ENCODE data around the gene THAP3.
"Not testable (repeated sequence)": the region's sequence is repeated elsewhere in the genome, so short reads cannot be mapped to it uniquely, and the experiment has no call there.

The THAP3 gene

GRCh38 chr1:6592441-6592840 lies 32.2 kb upstream of the THAP3 start:
- Histone ChIP-seq H3K36me3 (ENCODE audit: insufficient read depth, low read length) (peaks cover 93% of the 10 kb centered on the region), H3K4me3 (ENCODE audit: low read length) (no peak overlapping the region), H3K27me3 (ENCODE audit: insufficient read depth, low read length) (no peaks in the 10 kb centered on the region), H3K9ac (ENCODE audit: low read depth, low read length) (no peak overlapping the region), H3K27ac (ENCODE audit: low read depth, low read length) (no peak overlapping the region), H3K9me3 (ENCODE audit: insufficient read depth, low read depth, low read length) (no peaks in the 10 kb centered on the region), H3K4me1 (ENCODE audit: insufficient read depth, low read length) (no peaks in the 10 kb centered on the region)
- 73% methylated on average over 5 of the region's 5 CpGs for WGBS

- 95% methylated on average over 38 of the region's 38 CpGs for WGBS
These were observed 31.6 kb upstream of the THAP3 start for GRCh38 chr1:6592865-6593593.

GRCh38 chr1:6593810-6594209 lies 30.9 kb upstream of the THAP3 start:
- Histone ChIP-seq H3K4me1 (ENCODE audit: insufficient read depth, low read length) (no peaks in the 10 kb centered on the region), H3K4me3 (ENCODE audit: low read length) (no peak overlapping the region), H3K9ac (ENCODE audit: low read depth, low read length) (no peak overlapping the region), H3K9me3 (ENCODE audit: insufficient read depth, low read depth, low read length) (no peaks in the 10 kb centered on the region), H3K27me3 (ENCODE audit: insufficient read depth, low read length) (no peaks in the 10 kb centered on the region), H3K27ac (ENCODE audit: low read depth, low read length) (no peak overlapping the region), H3K36me3 (ENCODE audit: insufficient read depth, low read length) (peaks cover 95% of the 10 kb centered on the region)
- 96% methylated on average over 15 of the region's 15 CpGs for WGBS

More at GRCh38 chr1:6592865-6593593, 31.6 kb upstream of the THAP3 start:
- Histone ChIP-seq H3K27ac (ENCODE audit: low read depth, low read length) (no peak overlapping the region), H3K4me3 (ENCODE audit: low read length) (no peak overlapping the region), H3K9me3 (ENCODE audit: insufficient read depth, low read depth, low read length) (no peaks in the 10 kb centered on the region), H3K36me3 (ENCODE audit: insufficient read depth, low read length) (peaks cover 97% of the 10 kb centered on the region), H3K4me1 (ENCODE audit: insufficient read depth, low read length) (no peaks in the 10 kb centered on the region), H3K27me3 (ENCODE audit: insufficient read depth, low read length) (no peaks in the 10 kb centered on the region), H3K9ac (ENCODE audit: low read depth, low read length) (no peak overlapping the region)

- Histone ChIP-seq H3K36me3 (ENCODE audit: insufficient read depth, low read length) (peaks cover 90% of the 10 kb centered on the region), H3K27me3 (ENCODE audit: insufficient read depth, low read length) (no peaks in the 10 kb centered on the region), H3K4me1 (ENCODE audit: insufficient read depth, low read length) (peaks cover 4% of the 10 kb centered on the region; the same call in 1 of the 2 replicates), H3K9me3 (ENCODE audit: insufficient read depth, low read depth, low read length) (no peaks in the 10 kb centered on the region), H3K4me3 (ENCODE audit: low read length) (no peak overlapping the region), H3K9ac (ENCODE audit: low read depth, low read length) (no peak overlapping the region), H3K27ac (ENCODE audit: low read depth, low read length) (no peak overlapping the region)
- WGBS = 95% methylated on average over 11 of the region's 11 CpGs
These were observed 29.5 kb upstream of the THAP3 start for GRCh38 chr1:6594977-6595740.

GRCh38 chr1:6596351-6596750 lies 28.3 kb upstream of the THAP3 start:
- 93% methylated on average over 7 of the region's 7 CpGs for WGBS
- peaks cover 11% of the 10 kb centered on the region; the same call in 1 of the 2 replicates for H3K4me1 ChIP-seq (ENCODE audit: insufficient read depth, low read length)
- H3K9ac ChIP-seq (ENCODE audit: low read depth, low read length) = no peak overlapping the region
- H3K9me3 ChIP-seq (ENCODE audit: insufficient read depth, low read depth, low read length) = no peaks in the 10 kb centered on the region
- no peak overlapping the region for H3K27ac ChIP-seq (ENCODE audit: low read depth, low read length)
- peaks cover 78% of the 10 kb centered on the region for H3K36me3 ChIP-seq (ENCODE audit: insufficient read depth, low read length)
- H3K4me3 ChIP-seq (ENCODE audit: low read length) = no peak overlapping the region
- no peaks in the 10 kb centered on the region for H3K27me3 ChIP-seq (ENCODE audit: insufficient read depth, low read length)

GRCh38 chr1:6596886-6597776 lies 27.5 kb upstream of the THAP3 start:
- H3K27me3 ChIP-seq (ENCODE audit: insufficient read depth, low read length) = no peaks in the 10 kb centered on the region
- H3K9me3 ChIP-seq (ENCODE audit: insufficient read depth, low read depth, low read length) = no peaks in the 10 kb centered on the region
- H3K27ac ChIP-seq (ENCODE audit: low read depth, low read length) = no peak overlapping the region
- H3K4me3 ChIP-seq (ENCODE audit: low read length) = no peak overlapping the region
- no peak overlapping the region for H3K9ac ChIP-seq (ENCODE audit: low read depth, low read length)
- peaks cover 11% of the 10 kb centered on the region; the same call in 1 of the 2 replicates for H3K4me1 ChIP-seq (ENCODE audit: insufficient read depth, low read length)
- H3K36me3 ChIP-seq (ENCODE audit: insufficient read depth, low read length) = peaks cover 70% of the 10 kb centered on the region
- WGBS = 90% methylated on average over 14 of the region's 15 CpGs

GRCh38 chr1:6597777-6598131 lies 26.9 kb upstream of the THAP3 start:
- Histone ChIP-seq H3K36me3 (ENCODE audit: insufficient read depth, low read length) (peaks cover 65% of the 10 kb centered on the region), H3K27ac (ENCODE audit: low read depth, low read length) (no peak overlapping the region), H3K4me1 (ENCODE audit: insufficient read depth, low read length) (peaks cover 11% of the 10 kb centered on the region; the same call in 1 of the 2 replicates), H3K9ac (ENCODE audit: low read depth, low read length) (no peak overlapping the region), H3K9me3 (ENCODE audit: insufficient read depth, low read depth, low read length) (no peaks in the 10 kb centered on the region), H3K4me3 (ENCODE audit: low read length) (no peak overlapping the region), H3K27me3 (ENCODE audit: insufficient read depth, low read length) (no peaks in the 10 kb centered on the region)
- WGBS = 93% methylated on average over 6 of the region's 6 CpGs

GRCh38 chr1:6599141-6599975 lies 25.3 kb upstream of the THAP3 start:
- H3K27me3 ChIP-seq (ENCODE audit: insufficient read depth, low read length) = no peaks in the 10 kb centered on the region
- 0 out of 2 replicates have a peak overlapping the region, but pooled peaks have one; percentile 18 for H3K4me3 ChIP-seq (ENCODE audit: low read length)
- no peaks in the 10 kb centered on the region for H3K9me3 ChIP-seq (ENCODE audit: insufficient read depth, low read depth, low read length)
- H3K4me1 ChIP-seq (ENCODE audit: insufficient read depth, low read length) = peaks cover 20% of the 10 kb centered on the region; the same call in 1 of the 2 replicates
- WGBS = 94% methylated on average over 31 of the region's 31 CpGs
- H3K36me3 ChIP-seq (ENCODE audit: insufficient read depth, low read length) = peaks cover 49% of the 10 kb centered on the region
- H3K9ac ChIP-seq (ENCODE audit: low read depth, low read length) = no peak overlapping the region
- no peak overlapping the region for H3K27ac ChIP-seq (ENCODE audit: low read depth, low read length)

- Histone ChIP-seq H3K9ac (ENCODE audit: low read depth, low read length) (0 out of 2 replicates have a peak overlapping the region, but pooled peaks have one; percentile 91), H3K36me3 (ENCODE audit: insufficient read depth, low read length) (peaks cover 44% of the 10 kb centered on the region), H3K4me1 (ENCODE audit: insufficient read depth, low read length) (peaks cover 22% of the 10 kb centered on the region; the same call in 1 of the 2 replicates), H3K4me3 (ENCODE audit: low read length) (peak overlapping the region; percentile 97)
- not testable (repeated sequence) for H3K9me3 ChIP-seq (ENCODE audit: insufficient read depth, low read depth, low read length); H3K27me3 ChIP-seq (ENCODE audit: insufficient read depth, low read length); H3K27ac ChIP-seq (ENCODE audit: low read depth, low read length)
- 92% methylated on average over 7 of the region's 8 CpGs for WGBS
These were observed 24.7 kb upstream of the THAP3 start for GRCh38 chr1:6599991-6600390.

- Histone ChIP-seq H3K9me3 (ENCODE audit: insufficient read depth, low read depth, low read length) (no peaks in the 10 kb centered on the region), H3K4me3 (ENCODE audit: low read length) (peak overlapping the region; percentile 97), H3K4me1 (ENCODE audit: insufficient read depth, low read length) (peaks cover 22% of the 10 kb centered on the region; the same call in 1 of the 2 replicates), H3K27ac (ENCODE audit: low read depth, low read length) (peak overlapping the region; percentile 2; the same call in 1 of the 2 replicates), H3K9ac (ENCODE audit: low read depth, low read length) (peak overlapping the region; percentile 91), H3K27me3 (ENCODE audit: insufficient read depth, low read length) (no peaks in the 10 kb centered on the region), H3K36me3 (ENCODE audit: insufficient read depth, low read length) (peaks cover 39% of the 10 kb centered on the region)
- 26% methylated on average over 10 of the region's 10 CpGs for WGBS
These were observed 24.1 kb upstream of the THAP3 start for GRCh38 chr1:6600410-6601048.

Measured in HUES64 (cell line).